GM23338 (cell line): Measurements from ENCODE around the gene TRIOBP. TPM values are rescaled to one million over a fixed set of nuclear protein-coding genes. Genes with fewer than 3 reads are reported as not detected.

Source experiments
- ATAC-seq: fragments of 200-7000 bp; cut with Tn5 transposase; 3 replicates; pipeline ENCODE4 v1.9.1; 2020
- DNase-seq: peaks from one replicate; pipeline ENCODE4 v3.0.0-alpha.2; 2015; ENCODE audit warnings: low spot score
- H2AFZ ChIP-seq: fragments of 200-600 bp; sonication (generic); 2 replicates; pipeline ENCODE4 v1.8.0; 2016; ENCODE audit warnings: antibody characterized with exemption, mild to moderate bottlenecking, moderate library complexity
- H3F3A ChIP-seq: fragments of 200-600 bp; sonication (generic); replicated peaks from 2 replicates; pipeline ENCODE4 v1.8.0; 2017; ENCODE audit warnings: antibody characterized with exemption, mixed run types, low read depth
- H3K27ac ChIP-seq: fragments of 200-600 bp; sonication (generic); 2 replicates; pipeline ENCODE4 v1.6.1; 2016; ENCODE audit warnings: low read depth
- H3K27me3 ChIP-seq: fragments of 200-600 bp; sonication (generic); 2 replicates; pipeline ENCODE4 v1.8.0; 2016; ENCODE audit warnings: mild to moderate bottlenecking, mixed run types, moderate library complexity; ENCODE audit not compliant: insufficient read depth
- H3K36me3 ChIP-seq: fragments of 200-600 bp; sonication (generic); 2 replicates; pipeline ENCODE4 v1.8.0; 2016; ENCODE audit warnings: mild to moderate bottlenecking; ENCODE audit not compliant: insufficient read depth
- H3K4me1 ChIP-seq: fragments of 200-600 bp; sonication (generic); 2 replicates; pipeline ENCODE4 v1.8.0; 2016; ENCODE audit warnings: mild to moderate bottlenecking, moderate library complexity; ENCODE audit not compliant: insufficient read depth
- H3K4me2 ChIP-seq: fragments of 200-600 bp; sonication (generic); 2 replicates; pipeline ENCODE4 v1.7.1; 2017; ENCODE audit warnings: mixed run types
- H3K4me3 ChIP-seq: fragments of 200-600 bp; sonication (generic); 2 replicates; pipeline ENCODE4 v1.6.1; 2016; ENCODE audit warnings: mixed run types
- H3K79me2 ChIP-seq: fragments of 200-600 bp; sonication (generic); replicated peaks from 2 replicates; pipeline ENCODE4 v1.8.0; 2017; ENCODE audit warnings: mild to moderate bottlenecking; ENCODE audit not compliant: insufficient read depth
- H3K9me2 ChIP-seq: fragments of 200-600 bp; sonication (generic); 2 replicates; pipeline ENCODE4 v1.8.0; 2017; ENCODE audit not compliant: insufficient read depth
- H4K20me1 ChIP-seq: fragments of 200-600 bp; sonication (generic); replicated peaks from 2 replicates; pipeline ENCODE4 v1.8.0; 2017; ENCODE audit warnings: mild to moderate bottlenecking; ENCODE audit not compliant: insufficient read depth
- H3K27ac Mint-ChIP-seq: 2 replicates; pipeline ENCODE4 v1.8.0; 2020; ENCODE audit warnings: inconsistent platforms, mild to moderate bottlenecking, moderate library complexity, mixed read lengths
- H3K27me3 Mint-ChIP-seq: 3 replicates; pipeline ENCODE4 v1.8.0; 2022; ENCODE audit warnings: low read depth, mild to moderate bottlenecking, moderate library complexity, mixed read lengths, inconsistent platforms; ENCODE audit not compliant: insufficient read depth, poor library complexity
- H3K36me3 Mint-ChIP-seq: 3 replicates; pipeline ENCODE4 v1.8.0; 2021; ENCODE audit warnings: low read depth, mild to moderate bottlenecking, inconsistent platforms, moderate library complexity, mixed read lengths
- H3K4me1 Mint-ChIP-seq: 3 replicates; pipeline ENCODE4 v1.8.0; 2020; ENCODE audit warnings: mild to moderate bottlenecking, inconsistent platforms, mixed read lengths
- H3K4me3 Mint-ChIP-seq: 3 replicates; pipeline ENCODE4 v1.8.0; 2021; ENCODE audit warnings: moderate library complexity, mild to moderate bottlenecking, inconsistent platforms, mixed read lengths
- H3K9me3 Mint-ChIP-seq: 3 replicates; pipeline ENCODE4 v1.8.0; 2020; ENCODE audit warnings: moderate library complexity, mild to moderate bottlenecking, inconsistent platforms, mixed read lengths
- CREB1 ChIP-seq: fragments of 250-450 bp; sonication (Bioruptor Pico); IDR thresholded peaks from 2 replicates; pipeline ENCODE4 v1.5.0; 2020; ENCODE audit warnings: low read depth, mild to moderate bottlenecking, moderate library complexity
- ETS1 ChIP-seq: IDR thresholded peaks from 2 replicates; pipeline ENCODE4 v1.6.1; 2016; ENCODE audit warnings: antibody characterized with exemption
- EZH2 ChIP-seq: fragments of 200-600 bp; sonication (generic); IDR thresholded peaks from one replicate; pipeline ENCODE4 v1.8.0; 2017; ENCODE audit warnings: antibody characterized with exemption, mild to moderate bottlenecking, low read depth; ENCODE audit not compliant: unreplicated experiment
- EZH2phosphoT487 ChIP-seq: fragments of 200-600 bp; sonication (generic); IDR thresholded peaks from one replicate; pipeline ENCODE4 v1.8.1; 2018; ENCODE audit warnings: antibody characterized with exemption; ENCODE audit not compliant: unreplicated experiment
- JUNB ChIP-seq: IDR thresholded peaks from one replicate; pipeline ENCODE4 v1.6.1; 2016; ENCODE audit warnings: antibody characterized with exemption; ENCODE audit not compliant: unreplicated experiment
- NANOG ChIP-seq: IDR thresholded peaks from 2 replicates; pipeline ENCODE4 v1.6.1; 2016; ENCODE audit warnings: antibody characterized with exemption, borderline replicate concordance
- POLR2AphosphoS5 ChIP-seq: IDR thresholded peaks from 2 replicates; pipeline ENCODE4 v1.6.1; 2016; ENCODE audit warnings: antibody characterized with exemption, low read depth
- STAT1 ChIP-seq: IDR thresholded peaks from one replicate; pipeline ENCODE4 v1.6.1; 2016; ENCODE audit warnings: antibody characterized with exemption; ENCODE audit not compliant: unreplicated experiment
- ZNF114 ChIP-seq: fragments of 250-450 bp; sonication (Bioruptor Pico); IDR thresholded peaks from 2 replicates; pipeline ENCODE4 v1.5.0; 2020; ENCODE audit warnings: mild to moderate bottlenecking, moderate library complexity
- ZNF331 ChIP-seq: fragments of 250-450 bp; sonication (Bioruptor Pico); IDR thresholded peaks from 2 replicates; pipeline ENCODE4 v1.5.0; 2020; ENCODE audit warnings: low read depth, mild to moderate bottlenecking, moderate library complexity
- ZNF462 ChIP-seq: fragments of 250-450 bp; sonication (Bioruptor Pico); IDR thresholded peaks from 2 replicates; pipeline ENCODE4 v1.5.0; 2020; ENCODE audit warnings: mild to moderate bottlenecking, moderate library complexity
- polyA plus RNA-seq: library from polyadenylated mRNA; unstranded; fragments of >200 nt; fragmentation: Nextera tagmentation; extraction: Ambion mirVana; gene quantifications from 2 replicates; pipeline ENCODE4 v1.2.1, GENCODE V29; 2016
- total RNA-seq: library from RNA; depleted of rRNA; stranded (reverse); fragments of >200 nt; shearing (Covaris generic); gene quantifications from 2 replicates; pipeline ENCODE4 v1.2.3, GENCODE V29; 2014
- TF ChIP-seq, protein P1 (sequence below): IDR thresholded peaks from one replicate; pipeline ENCODE4 v1.6.1; 2018; ENCODE audit warnings: antibody characterized with exemption; ENCODE audit not compliant: unreplicated experiment
- TF ChIP-seq, protein P2 (sequence below), 2 experiments: fragments of 200-600 bp in 1 of 2; sonication (generic) in 1 of 2; conservative IDR thresholded peaks; 2 replicates each; pipeline versions ENCODE4 v1.5.1 to v1.6.1; 2016 to 2017; ENCODE audit warnings: antibody characterized with exemption in 2 of 2, low read depth in 2 of 2, mild to moderate bottlenecking in 2 of 2, moderate library complexity in 1 of 2

The TRIOBP gene
- total and polyA plus RNA-seq, 2 experiments from 2014 or later = 21.4 to 48.4 TPM

- no peaks in the 10 kb centered on the region for H3K4me1 ChIP-seq
- peaks cover 23% of the 10 kb centered on the region for H3K36me3 Mint-ChIP-seq
- H3K4me3 Mint-ChIP-seq = peak within 1 kb of the TSS; percentile 95
- peaks cover 4% of the 10 kb centered on the region; the same call in 2 of the 3 replicates for H3K4me1 Mint-ChIP-seq
- peak within 1 kb of the TSS; percentile 100 for H3K4me3 ChIP-seq
- H3K36me3 ChIP-seq = no peaks in the 10 kb centered on the region
- H3K27ac Mint-ChIP-seq = peak within 1 kb of the TSS; percentile 88
- no peaks in the 10 kb centered on the region; the same call in 1 of the 2 replicates for H4K20me1 ChIP-seq
- peak within 1 kb of the TSS; percentile 100 for H3K4me2 ChIP-seq
- ATAC-seq = peak; percentile 87
- H3K27me3 ChIP-seq = no peaks in the 10 kb centered on the region
- H3K79me2 ChIP-seq = peaks cover 11% of the 10 kb centered on the region
- TF ChIP-seq STAT1 (no peak), CREB1 (CRISPR knock-in tag) (peak; percentile 81), ZNF114 (CRISPR knock-in tag) (no peak), EZH2 (no peak), JUNB (no peak), ETS1 (peak; percentile 62), EZH2phosphoT487 (no peak), POLR2AphosphoS5 (peak; percentile 47), ZNF462 (CRISPR knock-in tag) (no peak), NANOG (no peak), ZNF331 (CRISPR knock-in tag) (no peak)
- TF ChIP-seq, protein P1, sequence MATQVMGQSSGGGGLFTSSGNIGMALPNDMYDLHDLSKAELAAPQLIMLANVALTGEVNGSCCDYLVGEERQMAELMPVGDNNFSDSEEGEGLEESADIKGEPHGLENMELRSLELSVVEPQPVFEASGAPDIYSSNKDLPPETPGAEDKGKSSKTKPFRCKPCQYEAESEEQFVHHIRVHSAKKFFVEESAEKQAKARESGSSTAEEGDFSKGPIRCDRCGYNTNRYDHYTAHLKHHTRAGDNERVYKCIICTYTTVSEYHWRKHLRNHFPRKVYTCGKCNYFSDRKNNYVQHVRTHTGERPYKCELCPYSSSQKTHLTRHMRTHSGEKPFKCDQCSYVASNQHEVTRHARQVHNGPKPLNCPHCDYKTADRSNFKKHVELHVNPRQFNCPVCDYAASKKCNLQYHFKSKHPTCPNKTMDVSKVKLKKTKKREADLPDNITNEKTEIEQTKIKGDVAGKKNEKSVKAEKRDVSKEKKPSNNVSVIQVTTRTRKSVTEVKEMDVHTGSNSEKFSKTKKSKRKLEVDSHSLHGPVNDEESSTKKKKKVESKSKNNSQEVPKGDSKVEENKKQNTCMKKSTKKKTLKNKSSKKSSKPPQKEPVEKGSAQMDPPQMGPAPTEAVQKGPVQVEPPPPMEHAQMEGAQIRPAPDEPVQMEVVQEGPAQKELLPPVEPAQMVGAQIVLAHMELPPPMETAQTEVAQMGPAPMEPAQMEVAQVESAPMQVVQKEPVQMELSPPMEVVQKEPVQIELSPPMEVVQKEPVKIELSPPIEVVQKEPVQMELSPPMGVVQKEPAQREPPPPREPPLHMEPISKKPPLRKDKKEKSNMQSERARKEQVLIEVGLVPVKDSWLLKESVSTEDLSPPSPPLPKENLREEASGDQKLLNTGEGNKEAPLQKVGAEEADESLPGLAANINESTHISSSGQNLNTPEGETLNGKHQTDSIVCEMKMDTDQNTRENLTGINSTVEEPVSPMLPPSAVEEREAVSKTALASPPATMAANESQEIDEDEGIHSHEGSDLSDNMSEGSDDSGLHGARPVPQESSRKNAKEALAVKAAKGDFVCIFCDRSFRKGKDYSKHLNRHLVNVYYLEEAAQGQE = no peak
- TF ChIP-seq, protein P2, sequence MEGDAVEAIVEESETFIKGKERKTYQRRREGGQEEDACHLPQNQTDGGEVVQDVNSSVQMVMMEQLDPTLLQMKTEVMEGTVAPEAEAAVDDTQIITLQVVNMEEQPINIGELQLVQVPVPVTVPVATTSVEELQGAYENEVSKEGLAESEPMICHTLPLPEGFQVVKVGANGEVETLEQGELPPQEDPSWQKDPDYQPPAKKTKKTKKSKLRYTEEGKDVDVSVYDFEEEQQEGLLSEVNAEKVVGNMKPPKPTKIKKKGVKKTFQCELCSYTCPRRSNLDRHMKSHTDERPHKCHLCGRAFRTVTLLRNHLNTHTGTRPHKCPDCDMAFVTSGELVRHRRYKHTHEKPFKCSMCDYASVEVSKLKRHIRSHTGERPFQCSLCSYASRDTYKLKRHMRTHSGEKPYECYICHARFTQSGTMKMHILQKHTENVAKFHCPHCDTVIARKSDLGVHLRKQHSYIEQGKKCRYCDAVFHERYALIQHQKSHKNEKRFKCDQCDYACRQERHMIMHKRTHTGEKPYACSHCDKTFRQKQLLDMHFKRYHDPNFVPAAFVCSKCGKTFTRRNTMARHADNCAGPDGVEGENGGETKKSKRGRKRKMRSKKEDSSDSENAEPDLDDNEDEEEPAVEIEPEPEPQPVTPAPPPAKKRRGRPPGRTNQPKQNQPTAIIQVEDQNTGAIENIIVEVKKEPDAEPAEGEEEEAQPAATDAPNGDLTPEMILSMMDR (conservative IDR thresholded peaks at IDR 0.05; ENCODE audit: low read depth in 2 of 2) = no peak
- peaks cover 8% of the 10 kb centered on the region; the same call in 1 of the 2 replicates for H3F3A ChIP-seq
- no peaks in the 10 kb centered on the region; the same call in 2 of the 3 replicates for H3K9me3 Mint-ChIP-seq
- peak; percentile 95 for DNase-seq
- peak within 1 kb of the TSS; percentile 81 for H2AFZ ChIP-seq
- H3K27me3 Mint-ChIP-seq = peaks cover 1% of the 10 kb centered on the region
- peak within 1 kb of the TSS; percentile 86 for H3K27ac ChIP-seq
- H3K9me2 ChIP-seq = no peaks in the 10 kb centered on the region
Observed at GRCh38 chr22:37686002-37686982, 10.6 kb upstream of the TRIOBP start, which contains the start of gene NOL12. TSS of gene NOL12 (plus strand) at chr22:37686343. CDS start at chr22:37686393, 50 bp downstream.
